Osteoblast (primary cell): ENCODE measurements around the gene MMP19. TPM values are rescaled to one million over a fixed set of nuclear protein-coding genes. Genes with fewer than 3 reads are reported as not detected.

ENCODE experiments used
- DNase-seq: peaks from one replicate; pipeline ENCODE4 v3.0.0; 2011; ENCODE audit warnings: low spot score, mixed read lengths; ENCODE audit not compliant: insufficient read length; ENCODE audit errors: missing footprints
- H2AFZ ChIP-seq: 2 replicates; pipeline ENCODE4 v1.6.0; 2011; ENCODE audit warnings: mild to moderate bottlenecking, low read length
- H3K27ac ChIP-seq: 2 replicates; pipeline ENCODE4 v1.5.1; 2011; ENCODE audit warnings: mild to moderate bottlenecking, low read depth, low read length, moderate library complexity
- H3K27me3 ChIP-seq: 2 replicates; pipeline ENCODE4 v1.6.0; 2012; ENCODE audit warnings: mild to moderate bottlenecking, control low read depth, inconsistent platforms, low read length, moderate library complexity; ENCODE audit not compliant: insufficient read depth
- H3K36me3 ChIP-seq: 2 replicates; pipeline ENCODE4 v1.5.1; 2011; ENCODE audit warnings: mild to moderate bottlenecking, low read length, control low read depth, moderate library complexity; ENCODE audit not compliant: insufficient read depth
- H3K4me1 ChIP-seq: 2 replicates; pipeline ENCODE4 v1.5.1; 2011; ENCODE audit warnings: mild to moderate bottlenecking, low read length, control low read depth, moderate library complexity; ENCODE audit not compliant: insufficient read depth
- H3K4me2 ChIP-seq: 2 replicates; pipeline ENCODE4 v1.6.0; 2011; ENCODE audit warnings: mild to moderate bottlenecking, low read length; ENCODE audit not compliant: insufficient read depth
- H3K4me3 ChIP-seq: fragments of 200-600 bp; sonication (generic); 3 replicates; pipeline ENCODE4 v1.5.1; 2012; ENCODE audit warnings: mild to moderate bottlenecking, low read length, inconsistent platforms; ENCODE audit not compliant: insufficient read depth
- H3K79me2 ChIP-seq: 2 replicates; pipeline ENCODE4 v1.6.0; 2012; ENCODE audit warnings: mild to moderate bottlenecking, low read length, control low read depth, inconsistent platforms; ENCODE audit not compliant: insufficient read depth
- H3K9me3 ChIP-seq: 2 replicates; pipeline ENCODE4 v1.5.1; 2011; ENCODE audit warnings: low read depth, low read length, control low read depth
- H4K20me1 ChIP-seq: 2 replicates; pipeline ENCODE4 v1.6.0; 2012; ENCODE audit warnings: mild to moderate bottlenecking, low read length, control low read depth; ENCODE audit not compliant: insufficient read depth
- CTCF ChIP-seq: IDR thresholded peaks from 2 replicates; pipeline ENCODE4 v1.5.1; 2011; ENCODE audit warnings: mild to moderate bottlenecking, low read depth, low read length, moderate library complexity; ENCODE audit errors: extremely low read depth
- total RNA-seq: library from RNA; depleted of rRNA; stranded (reverse); fragments of >200 nt; gene quantifications from 2 replicates; pipeline ENCODE4 v1.2.3, GENCODE V29; 2012

MMP19 gene
- total RNA-seq = 13.0 and 14.7 TPM in 2 replicates

- DNase-seq = peak; percentile 89
Observed at GRCh38 chr12:55842681-55843429, at the start of gene MMP19. Gene MMP19 (minus strand): TSS chr12:55842936. CDS start chr12:55842830, 106 bp downstream.

GRCh38 chr12:55891310-55891709 is 48.6 kb upstream of the MMP19 start:
- Histone ChIP-seq H3K4me1 (no peaks in the 10 kb centered on the region), H3K4me2 (no peak overlapping the region), H4K20me1 (no peaks in the 10 kb centered on the region), H3K9me3 (no peaks in the 10 kb centered on the region), H2AFZ (no peak overlapping the region), H3K27me3 (no peaks in the 10 kb centered on the region), H3K4me3 (no peak overlapping the region), H3K36me3 (no peaks in the 10 kb centered on the region), H3K27ac (no peak overlapping the region), H3K79me2 (no peaks in the 10 kb centered on the region)
- no peak for TF ChIP-seq CTCF
- no peak for DNase-seq

More at GRCh38 chr12:55842681-55843429, at the start of gene MMP19:
- Histone ChIP-seq H2AFZ (peak within 1 kb of the TSS; percentile 85), H3K4me3 (peak within 1 kb of the TSS; percentile 82), H3K27me3 (no peaks in the 10 kb centered on the region), H3K4me2 (peak within 1 kb of the TSS; percentile 92), H3K79me2 (peaks cover 6% of the 10 kb centered on the region), H3K27ac (peak within 1 kb of the TSS; percentile 83), H3K9me3 (no peaks in the 10 kb centered on the region), H3K4me1 (peaks cover 45% of the 10 kb centered on the region), H4K20me1 (no peaks in the 10 kb centered on the region), H3K36me3 (peaks cover 14% of the 10 kb centered on the region)
- TF ChIP-seq CTCF = no peak

- H3K79me2 ChIP-seq = no peaks in the 10 kb centered on the region
- H3K4me3 ChIP-seq = no peak overlapping the region
- H3K4me1 ChIP-seq = no peaks in the 10 kb centered on the region
- H3K36me3 ChIP-seq = no peaks in the 10 kb centered on the region
- no peak for TF ChIP-seq CTCF
- no peaks in the 10 kb centered on the region for H3K27me3 ChIP-seq
- no peak overlapping the region for H3K4me2 ChIP-seq
- no peaks in the 10 kb centered on the region for H4K20me1 ChIP-seq
- no peak for DNase-seq
- H3K9me3 ChIP-seq = no peaks in the 10 kb centered on the region
- H2AFZ ChIP-seq = no peak overlapping the region
- no peak overlapping the region for H3K27ac ChIP-seq
Observed at GRCh38 chr12:55885113-55885512, 42.4 kb upstream of the MMP19 start.

- H3K4me2 ChIP-seq = no peak overlapping the region
- H3K4me1 ChIP-seq = no peaks in the 10 kb centered on the region
- no peaks in the 10 kb centered on the region for H3K36me3 ChIP-seq
- no peak overlapping the region for H3K4me3 ChIP-seq
- no peak overlapping the region for H2AFZ ChIP-seq
- no peak overlapping the region for H3K27ac ChIP-seq
- TF ChIP-seq CTCF = no peak
- H4K20me1 ChIP-seq = no peaks in the 10 kb centered on the region
- no peak for DNase-seq
- no peaks in the 10 kb centered on the region for H3K27me3 ChIP-seq
- H3K79me2 ChIP-seq = no peaks in the 10 kb centered on the region
- H3K9me3 ChIP-seq = no peaks in the 10 kb centered on the region
Observed at GRCh38 chr12:55877824-55878223, 35.1 kb upstream of the MMP19 start.
